LNCAP (cell line): ENCODE data around the gene SRGAP1.
A peak's percentile ranks its signal among the peaks of the same experiment; 100 is the strongest.

Experiments
- CTCF ChIP-seq: fragments of 450-650 bp; IDR thresholded peaks from 2 replicates; pipeline ENCODE4 v1.5.1; 2017; ENCODE audit warnings: mild to moderate bottlenecking

The SRGAP1 gene

GRCh38 chr12:64066776-64067175, 222.3 kb downstream of the SRGAP1 start:
- no peak for TF ChIP-seq CTCF

GRCh38 chr12:64070454-64070853, 226.0 kb downstream of the SRGAP1 start:
- no peak for TF ChIP-seq CTCF

GRCh38 chr12:64072916-64073575, 228.5 kb downstream of the SRGAP1 start:
- no peak for TF ChIP-seq CTCF

DNA sequence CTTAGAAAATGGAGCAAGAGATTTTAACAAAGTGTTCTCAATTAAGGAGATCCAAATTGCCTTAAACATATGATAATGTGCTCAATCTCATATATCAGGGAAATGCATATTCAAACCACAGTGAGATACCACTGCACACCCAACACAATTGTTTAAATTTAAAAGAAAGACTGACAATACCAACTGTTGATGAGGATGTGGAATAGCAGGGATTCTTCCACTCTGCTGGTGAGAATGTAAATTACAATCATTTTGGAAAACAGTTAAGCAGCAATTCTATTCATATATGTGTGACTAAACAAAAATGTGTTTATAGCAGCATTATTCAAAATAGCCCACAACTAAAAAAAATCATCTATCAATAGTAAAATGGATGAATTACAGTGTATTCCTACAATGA, 233.4 kb downstream of the SRGAP1 start:
- peak; percentile 34; the same call in 1 of the 2 replicates for TF ChIP-seq CTCF

- TF ChIP-seq CTCF: no peak
These were observed 236.0 kb downstream of the SRGAP1 start for GRCh38 chr12:64080319-64081007.

GRCh38 chr12:64081008-64081404, 236.5 kb downstream of the SRGAP1 start:
- no peak for TF ChIP-seq CTCF

DNA sequence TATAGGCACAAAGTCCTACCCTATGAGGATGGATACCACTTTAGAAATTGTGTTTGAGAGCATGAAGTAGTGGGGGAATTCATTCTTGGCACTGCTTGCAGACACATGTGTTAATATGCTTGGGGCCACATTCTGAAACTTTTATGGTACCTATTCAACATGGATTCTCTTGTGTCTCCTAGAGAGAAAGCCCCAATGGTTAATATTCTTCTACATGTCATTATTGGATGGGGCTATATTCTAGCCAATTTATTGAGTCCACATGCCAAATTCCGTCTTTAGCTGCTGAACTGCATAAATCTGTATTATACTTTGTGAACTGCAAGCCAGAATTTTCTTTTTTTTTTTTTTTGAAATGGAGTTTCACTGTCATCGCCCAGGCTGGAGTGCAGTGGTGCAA, 237.6 kb downstream of the SRGAP1 start:
- no peak for TF ChIP-seq CTCF
